Chondrocyte (in vitro differentiated cells): ENCODE data around the gene DDX10. TPM values are rescaled to one million over a fixed set of nuclear protein-coding genes. Genes with fewer than 3 reads are reported as not detected.

Source experiments
- DNase-seq: peaks from one replicate; pipeline ENCODE4 v3.0.0; 2021; ENCODE audit warnings: mixed read lengths, low spot score
- H3K27ac Mint-ChIP-seq: one replicate; pipeline ENCODE4 v1.8.0; 2021; ENCODE audit warnings: mild to moderate bottlenecking, moderate library complexity, mixed read lengths; ENCODE audit not compliant: unreplicated experiment
- H3K27me3 Mint-ChIP-seq: 2 replicates; pipeline ENCODE4 v1.8.0; 2021; ENCODE audit warnings: low read depth, mixed read lengths
- H3K36me3 Mint-ChIP-seq: 2 replicates; pipeline ENCODE4 v1.8.0; 2021; ENCODE audit warnings: low read depth, mixed read lengths
- H3K4me1 Mint-ChIP-seq: 2 replicates; pipeline ENCODE4 v1.8.0; 2021; ENCODE audit warnings: low read depth, mild to moderate bottlenecking, mixed read lengths
- H3K4me3 Mint-ChIP-seq: one replicate; pipeline ENCODE4 v1.8.0; 2021; ENCODE audit warnings: mild to moderate bottlenecking, moderate library complexity, mixed read lengths; ENCODE audit not compliant: unreplicated experiment
- H3K9me3 Mint-ChIP-seq: 2 replicates; pipeline ENCODE4 v1.8.0; 2021; ENCODE audit warnings: low read depth, mixed read lengths
- CTCF ChIP-seq: fragments of 200-600 bp; sonication (generic); IDR thresholded peaks from 2 replicates; pipeline ENCODE4 v1.5.0; 2021; ENCODE audit warnings: antibody characterized with exemption, mild to moderate bottlenecking, moderate library complexity
- total RNA-seq: library from RNA; stranded (reverse); gene quantifications from 3 replicates; pipeline ENCODE4 v1.2.1, GENCODE V29; 2021

DDX10 gene
- total RNA-seq, 1 donor from 2014 or later, result 25.3 TPM

GRCh38 chr11:108865406-108865805 lies 200.5 kb downstream of the DDX10 start:
- Mint-ChIP-seq H3K4me1 (peaks cover 33% of the 10 kb centered on the region), H3K4me3 (no peak overlapping the region), H3K36me3 (no peaks in the 10 kb centered on the region), H3K9me3 (no peaks in the 10 kb centered on the region), H3K27me3 (no peaks in the 10 kb centered on the region), H3K27ac (no peak overlapping the region)
- DNase-seq, result no peak
- no peak for TF ChIP-seq CTCF

- H3K9me3 Mint-ChIP-seq, result no peaks in the 10 kb centered on the region
- no peaks in the 10 kb centered on the region for H3K27me3 Mint-ChIP-seq
- no peak overlapping the region for H3K27ac Mint-ChIP-seq
- H3K36me3 Mint-ChIP-seq, result no peaks in the 10 kb centered on the region
- no peak for TF ChIP-seq CTCF
- peaks cover 46% of the 10 kb centered on the region for H3K4me1 Mint-ChIP-seq
- DNase-seq, result no peak
- H3K4me3 Mint-ChIP-seq, result no peak overlapping the region
These were observed 201.9 kb downstream of the DDX10 start for GRCh38 chr11:108866781-108867180.

- H3K9me3 Mint-ChIP-seq, result no peaks in the 10 kb centered on the region
- H3K27me3 Mint-ChIP-seq, result no peaks in the 10 kb centered on the region
These were observed 205.6 kb downstream of the DDX10 start for GRCh38 chr11:108870373-108871020.

GRCh38 chr11:108871152-108871551 lies 206.3 kb downstream of the DDX10 start:
- H3K36me3 Mint-ChIP-seq, result no peaks in the 10 kb centered on the region
- TF ChIP-seq CTCF, result peak; percentile 87
- H3K4me3 Mint-ChIP-seq, result no peak overlapping the region
- H3K9me3 Mint-ChIP-seq, result no peaks in the 10 kb centered on the region
- peaks cover 66% of the 10 kb centered on the region for H3K4me1 Mint-ChIP-seq
- no peak for DNase-seq
- H3K27me3 Mint-ChIP-seq, result no peaks in the 10 kb centered on the region
- H3K27ac Mint-ChIP-seq, result peak overlapping the region; percentile 86

More at GRCh38 chr11:108870373-108871020, 205.6 kb downstream of the DDX10 start:
- DNase-seq, result no peak
- H3K4me1 Mint-ChIP-seq, result peaks cover 61% of the 10 kb centered on the region
- H3K4me3 Mint-ChIP-seq, result peak overlapping the region; percentile 14
- H3K27ac Mint-ChIP-seq, result peak overlapping the region; percentile 86
- TF ChIP-seq CTCF, result no peak
- H3K36me3 Mint-ChIP-seq, result no peaks in the 10 kb centered on the region

GRCh38 chr11:108871867-108872266 lies 207.0 kb downstream of the DDX10 start:
- DNase-seq, result no peak
- TF ChIP-seq CTCF, result no peak
- H3K36me3 Mint-ChIP-seq, result no peaks in the 10 kb centered on the region
- peaks cover 68% of the 10 kb centered on the region for H3K4me1 Mint-ChIP-seq
- no peak overlapping the region for H3K4me3 Mint-ChIP-seq
- H3K27me3 Mint-ChIP-seq, result no peaks in the 10 kb centered on the region
- H3K9me3 Mint-ChIP-seq, result no peaks in the 10 kb centered on the region
- peak overlapping the region; percentile 97 for H3K27ac Mint-ChIP-seq
